SK-N-SH (cell line): ENCODE measurements around the gene ARHGAP26. TPM values are rescaled to one million over a fixed set of nuclear protein-coding genes. Genes with fewer than 3 reads are reported as not detected.

ENCODE experiments used
- CTCF ChIA-PET: fragments of 300-600, 350-600 bp; formaldehyde crosslinking; extraction: SDS; loops from one replicate; lab custom pipeline; 2021; lab: Yijun Ruan, JAX
- POLR2A ChIA-PET: fragments of 350-600 bp; sonication (Branson Sonifier 250); formaldehyde crosslinking; extraction: SDS; loops from one replicate; lab custom pipeline; 2020; ENCODE audit warnings: antibody characterized with exemption, inconsistent platforms; lab: Yijun Ruan, JAX
- DNase-seq: peaks from one replicate; pipeline ENCODE4 v3.0.0; 2012
- H2AFZ ChIP-seq: fragments of 200-600 bp; sonication (generic); 2 replicates; pipeline ENCODE4 v1.8.1; 2016; ENCODE audit warnings: antibody characterized with exemption, mild to moderate bottlenecking, low read depth
- H3F3A ChIP-seq: fragments of 200-600 bp; sonication (generic); replicated peaks from 2 replicates; pipeline ENCODE3; 2016; ENCODE audit warnings: antibody characterized with exemption, mild to moderate bottlenecking; ENCODE audit not compliant: insufficient read depth
- H3K27ac ChIP-seq, 2 experiments: fragments of 200-500 bp in 1 of 2; fragments of 200-600 bp in 1 of 2; sonication (Bioruptor generic) in 1 of 2; sonication (generic), shearing (Covaris generic) in 1 of 2; 2 replicates each; pipeline versions ENCODE4 v1.5.1 to v1.6.1; 2014 to 2016; ENCODE audit warnings: low read depth in 2 of 2, inconsistent platforms in 1 of 2, low read length in 1 of 2, mild to moderate bottlenecking in 1 of 2, mixed read lengths in 1 of 2
- H3K27me3 ChIP-seq: fragments of 200-600 bp; sonication (generic), shearing (Covaris generic); 2 replicates; pipeline ENCODE4 v1.6.1; 2016; ENCODE audit warnings: mixed run types; ENCODE audit not compliant: insufficient read depth
- H3K36me3 ChIP-seq, 2 experiments: fragments of 200-500 bp in 1 of 2; fragments of 200-600 bp in 1 of 2; sonication (Bioruptor generic) in 1 of 2; sonication (generic) in 1 of 2; replicated peaks in 1 of 2; 2 replicates each; pipeline versions ENCODE3 to v1.5.1; 2014 to 2016; ENCODE audit warnings: low read length in 1 of 2, mild to moderate bottlenecking in 1 of 2; ENCODE audit not compliant: insufficient read depth in 2 of 2, control insufficient read depth in 1 of 2
- H3K4me1 ChIP-seq, 2 experiments: fragments of 200-500 bp in 1 of 2; fragments of 200-600 bp in 1 of 2; sonication (Bioruptor generic) in 1 of 2; sonication (generic), shearing (Covaris generic) in 1 of 2; 2 replicates each; pipeline versions ENCODE4 v1.5.1 to v1.6.1; 2014 to 2016; ENCODE audit warnings: low read depth in 1 of 2, low read length in 1 of 2, mixed run types in 1 of 2; ENCODE audit not compliant: insufficient read depth in 2 of 2, control insufficient read depth in 1 of 2
- H3K4me2 ChIP-seq: fragments of 200-600 bp; sonication (generic), shearing (Covaris generic); 2 replicates; pipeline ENCODE4 v1.6.1; 2017; ENCODE audit warnings: mixed run types
- H3K4me3 ChIP-seq, 2 experiments: fragments of 200-500 bp in 1 of 2; fragments of 200-600 bp in 1 of 2; sonication (Bioruptor generic) in 1 of 2; sonication (generic), shearing (Covaris generic) in 1 of 2; 2 replicates each; pipeline versions ENCODE4 v1.5.1 to v1.8.1; 2014 to 2016; ENCODE audit warnings: low read depth in 2 of 2, inconsistent platforms in 1 of 2, low read length in 1 of 2, mild to moderate bottlenecking in 1 of 2, mixed read lengths in 1 of 2, moderate library complexity in 1 of 2
- H3K79me2 ChIP-seq: fragments of 200-600 bp; sonication (generic); 2 replicates; pipeline ENCODE4 v1.8.1; 2017; ENCODE audit warnings: mild to moderate bottlenecking; ENCODE audit not compliant: insufficient read depth
- H3K9ac ChIP-seq: fragments of 200-600 bp; sonication (generic); 2 replicates; pipeline ENCODE4 v1.6.1; 2017; ENCODE audit warnings: mixed run types
- H3K9me2 ChIP-seq: fragments of 200-600 bp; sonication (generic); 2 replicates; pipeline ENCODE4 v1.6.1; 2017; ENCODE audit warnings: mixed run types
- H3K9me3 ChIP-seq: fragments of 200-600 bp; sonication (generic); 2 replicates; pipeline ENCODE4 v1.6.1; 2017; ENCODE audit warnings: mixed run types, mild to moderate bottlenecking, moderate library complexity
- H4K20me1 ChIP-seq: fragments of 200-600 bp; sonication (generic); 2 replicates; pipeline ENCODE4 v1.6.1; 2017; ENCODE audit warnings: mild to moderate bottlenecking, mixed run types; ENCODE audit not compliant: insufficient read depth
- CHD2 ChIP-seq: fragments of 150-350 bp; IDR thresholded peaks from 2 replicates; pipeline ENCODE4 v1.6.1; 2018; ENCODE audit warnings: low read length; ENCODE audit not compliant: partially characterized antibody
- EP300 ChIP-seq, 2 experiments: IDR thresholded peaks; 2 replicates each; pipeline versions ENCODE4 v1.4.0 to v1.6.1; 2012; ENCODE audit warnings: borderline replicate concordance in 1 of 2, low read depth in 1 of 2, low read length in 1 of 2
- FOSL2 ChIP-seq: IDR thresholded peaks from 2 replicates; pipeline ENCODE4 v1.4.0; 2012; ENCODE audit warnings: low read depth, mild to moderate bottlenecking, moderate library complexity, borderline replicate concordance
- FOXM1 ChIP-seq: IDR thresholded peaks from 2 replicates; pipeline ENCODE4 v1.4.0; 2012; ENCODE audit warnings: low read depth, mild to moderate bottlenecking
- GABPA ChIP-seq: IDR thresholded peaks from 2 replicates; pipeline ENCODE4 v1.4.0; 2012; ENCODE audit warnings: low read depth, mild to moderate bottlenecking
- GATA2 ChIP-seq: sonication (generic); formaldehyde crosslinking; IDR thresholded peaks from 2 replicates; pipeline ENCODE4 v1.5.0; 2020; ENCODE audit warnings: mild to moderate bottlenecking, missing genetic modification reagents
- IRF3 ChIP-seq: fragments of 150-350 bp; IDR thresholded peaks from 2 replicates; pipeline ENCODE4 v1.6.1; 2016; ENCODE audit warnings: mild to moderate bottlenecking, low read depth, low read length
- MEF2A ChIP-seq: IDR thresholded peaks from 2 replicates; pipeline ENCODE4 v1.4.0; 2012; ENCODE audit warnings: low read depth, borderline replicate concordance
- NFIC ChIP-seq: IDR thresholded peaks from 2 replicates; pipeline ENCODE4 v1.4.0; 2012; ENCODE audit warnings: borderline replicate concordance
- NRF1 ChIP-seq: IDR thresholded peaks from 2 replicates; pipeline ENCODE4 v1.6.1; 2012; ENCODE audit warnings: low read depth, mild to moderate bottlenecking, low read length
- POLR2AphosphoS5 ChIP-seq: IDR thresholded peaks from 2 replicates; pipeline ENCODE4 v1.6.1; 2012; ENCODE audit warnings: low read depth, low read length
- RAD21 ChIP-seq: IDR thresholded peaks from 2 replicates; pipeline ENCODE4 v1.6.1; 2012; ENCODE audit warnings: mild to moderate bottlenecking, low read length
- RCOR1 ChIP-seq: fragments of 150-350 bp; IDR thresholded peaks from 2 replicates; pipeline ENCODE4 v1.6.1; 2017; ENCODE audit warnings: antibody characterized with exemption, low read length
- RFX5 ChIP-seq: IDR thresholded peaks from 2 replicates; pipeline ENCODE4 v1.6.1; 2012; ENCODE audit warnings: mild to moderate bottlenecking, improper control_type of control experiment, low read length
- RXRA ChIP-seq: IDR thresholded peaks from 2 replicates; pipeline ENCODE4 v1.4.0; 2012; ENCODE audit warnings: low read depth, mild to moderate bottlenecking, borderline replicate concordance
- SIN3A ChIP-seq: IDR thresholded peaks from 2 replicates; pipeline ENCODE4 v1.6.1; 2012; ENCODE audit warnings: low read depth, mild to moderate bottlenecking, low read length, moderate library complexity, borderline replicate concordance
- SMC3 ChIP-seq: IDR thresholded peaks from 2 replicates; pipeline ENCODE4 v1.6.1; 2012; ENCODE audit warnings: low read depth, low read length, improper control_type of control experiment
- TAF1 ChIP-seq: IDR thresholded peaks from 2 replicates; pipeline ENCODE4 v1.6.1; 2012; ENCODE audit warnings: low read depth, mild to moderate bottlenecking, low read length, moderate library complexity, borderline replicate concordance
- TCF12 ChIP-seq: IDR thresholded peaks from 2 replicates; pipeline ENCODE4 v1.4.0; 2012
- TEAD4 ChIP-seq: IDR thresholded peaks from 2 replicates; pipeline ENCODE4 v1.4.0; 2012; ENCODE audit warnings: mild to moderate bottlenecking, borderline replicate concordance; ENCODE audit not compliant: insufficient read depth
- WGBS: methylation state at CpG from one replicate; pipeline ENCODE4 v1.1.6; 2017; ENCODE audit warnings: low lambda C conversion rate; 5-methylcytosine and 5-hydroxymethylcytosine counted together
- polyA plus RNA-seq, 3 experiments: library from polyadenylated mRNA; depleted of rRNA; stranded (reverse); fragments of >200 nt; gene quantifications; 2 replicates each; pipeline ENCODE4 v1.2.3, GENCODE V29; 2012
- TF ChIP-seq, protein P1 (sequence below): IDR thresholded peaks from 2 replicates; pipeline ENCODE4 v1.6.1; 2012; ENCODE audit warnings: mild to moderate bottlenecking, low read depth, low read length, moderate library complexity
- TF ChIP-seq, protein P2 (sequence below): fragments of 150-350 bp; IDR thresholded peaks from 2 replicates; pipeline ENCODE4 v1.6.1; 2017; ENCODE audit warnings: antibody characterized with exemption, low read length, low read depth, borderline replicate concordance

The ARHGAP26 gene
- polyA plus RNA-seq, 1 of the 3 experiments (the other 2 are of a cell fraction) = 6.1 TPM

- ChIA-PET CTCF (interaction anchor here (0.9 to 2.3 kb wide), 3 partner anchors 65 to 111 kb away, joined by 4 to 12 read pairs (median 6); no protein-coding TSS in a partner anchor), POLR2A (no interaction called here)
- peaks cover 29 to 47% of the 10 kb centered on the region in 2 experiments for H3K4me1 ChIP-seq
- no peak overlapping the region for H3K9ac ChIP-seq
- H2AFZ ChIP-seq = no peak overlapping the region
- H3K9me3 ChIP-seq = no peaks in the 10 kb centered on the region
- H3F3A ChIP-seq = no peaks in the 10 kb centered on the region
- H3K4me3 ChIP-seq = no peak overlapping the region
- 93% methylated on average over 3 of the region's 3 CpGs for WGBS
- no peaks in the 10 kb centered on the region for H3K9me2 ChIP-seq
- no peaks in the 10 kb centered on the region for H3K79me2 ChIP-seq
- H3K4me2 ChIP-seq = no peak overlapping the region
- H3K27me3 ChIP-seq = no peaks in the 10 kb centered on the region
- H4K20me1 ChIP-seq = no peaks in the 10 kb centered on the region
- DNase-seq = no peak
- H3K36me3 ChIP-seq = no peaks in the 10 kb centered on the region
- TF ChIP-seq SMC3 (no peak), FOXM1 (no peak), TEAD4 (no peak), TAF1 (no peak), MEF2A (no peak), SIN3A (no peak), RXRA (no peak)
- H3K27ac ChIP-seq = peak overlapping the region in 1 of 2 experiments; percentile 58; a peak in 2 of 4 replicates
Measured at GRCh38 chr5:142777850-142778249, 7.7 kb downstream of the ARHGAP26 start.

DNA sequence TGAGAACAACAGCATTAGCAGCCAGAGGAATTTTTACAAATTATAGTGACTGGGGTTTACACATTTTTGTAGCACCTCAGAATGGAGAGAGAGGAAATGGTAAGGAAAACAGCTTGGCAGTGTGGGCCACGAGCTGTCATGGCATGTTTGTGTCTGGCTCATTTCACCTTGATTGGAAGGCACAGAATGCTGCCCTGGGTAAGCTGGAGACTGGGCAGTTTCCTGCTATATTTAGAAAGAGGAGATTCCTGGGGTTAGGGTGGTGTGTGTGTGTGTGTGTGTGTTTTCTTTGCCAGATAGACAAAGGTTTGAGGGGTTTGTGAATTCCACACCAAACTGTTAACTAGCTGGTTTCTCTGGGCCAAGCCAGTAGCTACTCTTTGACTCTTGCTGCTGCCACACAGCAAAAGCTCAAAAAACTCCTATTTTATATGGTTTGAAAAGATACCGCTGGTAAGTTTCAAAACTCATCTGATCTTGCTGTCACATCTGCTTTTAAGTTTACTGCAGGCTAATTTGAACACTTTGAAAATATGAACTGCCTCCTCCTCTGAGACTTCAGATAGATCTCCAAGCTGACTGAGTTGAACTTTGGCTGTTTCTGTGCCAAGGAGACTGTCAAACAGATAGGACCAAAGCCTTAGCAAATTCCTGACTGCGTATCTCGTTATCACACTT, 9.1 kb downstream of the ARHGAP26 start:
- H4K20me1 ChIP-seq = no peaks in the 10 kb centered on the region
- no peaks in the 10 kb centered on the region for H3K9me3 ChIP-seq
- ChIA-PET CTCF (interaction anchor here (0.7 to 3.5 kb wide), 14 partner anchors 8 to 109 kb away, joined by 3 to 26 read pairs (median 5); partner anchors contain the start of gene ARHGAP26), POLR2A (interaction anchor here (1.2 kb wide), 1 partner anchor 9 kb away, joined by 4 read pairs; the partner anchor contains the start of gene ARHGAP26)
- 57% methylated on average over 4 of the region's 4 CpGs for whole genome bisulfite sequencing
- H2AFZ ChIP-seq = no peak overlapping the region
- no peak overlapping the region for H3K9ac ChIP-seq
- peak overlapping the region; percentile 36; the same call in 1 of the 2 replicates for H3K4me2 ChIP-seq
- peak; percentile 60 for DNase-seq
- no peak overlapping the region for H3K4me3 ChIP-seq
- no peaks in the 10 kb centered on the region for H3K79me2 ChIP-seq
- peak overlapping the region; percentile 58 to 59; a peak in 3 of 4 replicates for H3K27ac ChIP-seq
- no peaks in the 10 kb centered on the region for H3F3A ChIP-seq
- H3K9me2 ChIP-seq = no peaks in the 10 kb centered on the region
- no peaks in the 10 kb centered on the region for H3K36me3 ChIP-seq
- H3K4me1 ChIP-seq = peaks cover 39 to 60% of the 10 kb centered on the region in 2 experiments
- H3K27me3 ChIP-seq = no peaks in the 10 kb centered on the region
- TF ChIP-seq TAF1 = no peak
- TF ChIP-seq GATA2 (CRISPR knock-in tag) = no peak
- no peak for TF ChIP-seq IRF3
- TF ChIP-seq RCOR1 = peak; percentile 81; the same call in 1 of the 2 replicates
- no peak for TF ChIP-seq NRF1
- no peak for TF ChIP-seq GABPA
- TF ChIP-seq, protein P1, sequence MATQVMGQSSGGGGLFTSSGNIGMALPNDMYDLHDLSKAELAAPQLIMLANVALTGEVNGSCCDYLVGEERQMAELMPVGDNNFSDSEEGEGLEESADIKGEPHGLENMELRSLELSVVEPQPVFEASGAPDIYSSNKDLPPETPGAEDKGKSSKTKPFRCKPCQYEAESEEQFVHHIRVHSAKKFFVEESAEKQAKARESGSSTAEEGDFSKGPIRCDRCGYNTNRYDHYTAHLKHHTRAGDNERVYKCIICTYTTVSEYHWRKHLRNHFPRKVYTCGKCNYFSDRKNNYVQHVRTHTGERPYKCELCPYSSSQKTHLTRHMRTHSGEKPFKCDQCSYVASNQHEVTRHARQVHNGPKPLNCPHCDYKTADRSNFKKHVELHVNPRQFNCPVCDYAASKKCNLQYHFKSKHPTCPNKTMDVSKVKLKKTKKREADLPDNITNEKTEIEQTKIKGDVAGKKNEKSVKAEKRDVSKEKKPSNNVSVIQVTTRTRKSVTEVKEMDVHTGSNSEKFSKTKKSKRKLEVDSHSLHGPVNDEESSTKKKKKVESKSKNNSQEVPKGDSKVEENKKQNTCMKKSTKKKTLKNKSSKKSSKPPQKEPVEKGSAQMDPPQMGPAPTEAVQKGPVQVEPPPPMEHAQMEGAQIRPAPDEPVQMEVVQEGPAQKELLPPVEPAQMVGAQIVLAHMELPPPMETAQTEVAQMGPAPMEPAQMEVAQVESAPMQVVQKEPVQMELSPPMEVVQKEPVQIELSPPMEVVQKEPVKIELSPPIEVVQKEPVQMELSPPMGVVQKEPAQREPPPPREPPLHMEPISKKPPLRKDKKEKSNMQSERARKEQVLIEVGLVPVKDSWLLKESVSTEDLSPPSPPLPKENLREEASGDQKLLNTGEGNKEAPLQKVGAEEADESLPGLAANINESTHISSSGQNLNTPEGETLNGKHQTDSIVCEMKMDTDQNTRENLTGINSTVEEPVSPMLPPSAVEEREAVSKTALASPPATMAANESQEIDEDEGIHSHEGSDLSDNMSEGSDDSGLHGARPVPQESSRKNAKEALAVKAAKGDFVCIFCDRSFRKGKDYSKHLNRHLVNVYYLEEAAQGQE = peak; percentile 34
- peak; percentile 89 to 90 for TF ChIP-seq EP300 (IDR thresholded peaks at IDR 0.05; ENCODE audit: borderline replicate concordance in 1 of 2, low read depth in 1 of 2, low read length in 1 of 2)
- TF ChIP-seq TEAD4 = peak; percentile 75; the same call in 1 of the 2 replicates
- peak; percentile 99 for TF ChIP-seq TCF12
- peak; percentile 88 for TF ChIP-seq POLR2AphosphoS5
- no peak for TF ChIP-seq RFX5
- peak; percentile 74 for TF ChIP-seq NFIC
- TF ChIP-seq, protein P2, sequence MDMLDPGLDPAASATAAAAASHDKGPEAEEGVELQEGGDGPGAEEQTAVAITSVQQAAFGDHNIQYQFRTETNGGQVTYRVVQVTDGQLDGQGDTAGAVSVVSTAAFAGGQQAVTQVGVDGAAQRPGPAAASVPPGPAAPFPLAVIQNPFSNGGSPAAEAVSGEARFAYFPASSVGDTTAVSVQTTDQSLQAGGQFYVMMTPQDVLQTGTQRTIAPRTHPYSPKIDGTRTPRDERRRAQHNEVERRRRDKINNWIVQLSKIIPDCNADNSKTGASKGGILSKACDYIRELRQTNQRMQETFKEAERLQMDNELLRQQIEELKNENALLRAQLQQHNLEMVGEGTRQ = no peak
- no peak; the same call in 1 of the 2 replicates for TF ChIP-seq RAD21
- peak; percentile 24 for TF ChIP-seq CHD2
- TF ChIP-seq FOSL2 = no peak; the same call in 1 of the 2 replicates
